ENCODE measurements around the gene ITGA6. TPM values are rescaled to one million over a fixed set of nuclear protein-coding genes. Genes with fewer than 3 reads are reported as not detected.

The ITGA6 gene
- total RNA-seq, 1 donor from 2014 or later, result 35.3 TPM

DNA sequence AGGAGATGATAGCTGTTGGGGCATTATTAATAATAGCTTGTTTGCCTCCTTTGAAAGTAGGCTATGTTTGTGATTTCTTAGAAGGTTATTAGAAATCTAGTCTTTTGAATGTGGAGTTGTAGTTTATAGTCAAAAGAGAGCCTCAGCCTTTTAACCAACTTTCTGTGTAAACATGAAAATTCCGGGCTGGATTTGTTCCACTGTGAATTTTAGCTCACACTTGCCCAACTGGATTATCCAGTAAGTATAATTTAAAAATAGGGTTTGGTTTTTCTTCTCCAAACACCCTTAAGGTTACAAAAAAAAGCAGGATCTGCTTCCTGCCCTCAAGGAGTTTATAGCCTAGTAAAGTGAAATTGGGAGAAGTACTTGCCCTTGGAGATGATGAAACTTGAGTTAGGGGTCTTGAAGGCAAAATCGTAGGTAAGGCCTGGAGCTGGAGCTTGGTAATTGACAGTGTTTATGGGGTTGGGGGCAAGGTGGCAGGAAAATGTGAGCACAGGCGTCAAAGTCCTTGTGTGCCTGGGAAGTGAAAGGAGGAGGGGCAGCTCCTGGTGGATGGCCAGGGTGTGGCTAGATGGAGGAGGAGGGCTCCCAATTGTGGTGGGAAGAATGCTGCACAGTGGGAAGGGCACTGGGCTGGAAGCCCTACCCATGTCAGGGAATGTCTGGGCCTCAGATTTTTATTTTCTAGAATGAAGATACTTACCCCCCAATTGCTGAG is 21.3 kb downstream of the ITGA6 start:
- Histone ChIP-seq H3K4me2 (ENCODE audit: low read length) (no peak overlapping the region), H4K20me1 (ENCODE audit: insufficient read depth, low read length) (no peaks in the 10 kb centered on the region), H2AFZ (ENCODE audit: low read depth, low read length) (no peak overlapping the region), H3K9ac (ENCODE audit: low read length) (no peak overlapping the region), H3K79me2 (ENCODE audit: insufficient read depth, low read length) (peaks cover 6% of the 10 kb centered on the region), H3K9me3 (ENCODE audit: insufficient read depth, low read depth, low read length) (no peaks in the 10 kb centered on the region), H3K27ac (ENCODE audit: low read depth, low read length) (no peak overlapping the region), H3K4me3 (ENCODE audit: insufficient read depth, low read depth, low read length) (no peak overlapping the region), H3K36me3 (ENCODE audit: insufficient read depth, low read length) (no peaks in the 10 kb centered on the region), H3K27me3 (ENCODE audit: insufficient read depth, low read length) (no peaks in the 10 kb centered on the region), H3K4me1 (ENCODE audit: insufficient read depth, low read length) (peaks cover 15% of the 10 kb centered on the region)
- H3K9me3 Mint-ChIP-seq (ENCODE audit: unreplicated experiment), result no peaks in the 10 kb centered on the region
- DNase-seq (ENCODE audit: low read depth) (no peak), FAIRE-seq (no peak)
- H3K36me3 Mint-ChIP-seq (ENCODE audit: low read depth, unreplicated experiment), result no peaks in the 10 kb centered on the region
- no peaks in the 10 kb centered on the region for H3K27me3 Mint-ChIP-seq (ENCODE audit: low read depth, unreplicated experiment)
- H3K4me1 Mint-ChIP-seq (ENCODE audit: low read depth, unreplicated experiment), result peaks cover 10% of the 10 kb centered on the region
- TF ChIP-seq EZH2 (IDR thresholded peaks at IDR 0.05; ENCODE audit: insufficient read depth, low read length), result no peak
- H3K27ac Mint-ChIP-seq (ENCODE audit: unreplicated experiment), result no peak overlapping the region
- H3K4me3 Mint-ChIP-seq (ENCODE audit: unreplicated experiment), result no peak overlapping the region

DNA sequence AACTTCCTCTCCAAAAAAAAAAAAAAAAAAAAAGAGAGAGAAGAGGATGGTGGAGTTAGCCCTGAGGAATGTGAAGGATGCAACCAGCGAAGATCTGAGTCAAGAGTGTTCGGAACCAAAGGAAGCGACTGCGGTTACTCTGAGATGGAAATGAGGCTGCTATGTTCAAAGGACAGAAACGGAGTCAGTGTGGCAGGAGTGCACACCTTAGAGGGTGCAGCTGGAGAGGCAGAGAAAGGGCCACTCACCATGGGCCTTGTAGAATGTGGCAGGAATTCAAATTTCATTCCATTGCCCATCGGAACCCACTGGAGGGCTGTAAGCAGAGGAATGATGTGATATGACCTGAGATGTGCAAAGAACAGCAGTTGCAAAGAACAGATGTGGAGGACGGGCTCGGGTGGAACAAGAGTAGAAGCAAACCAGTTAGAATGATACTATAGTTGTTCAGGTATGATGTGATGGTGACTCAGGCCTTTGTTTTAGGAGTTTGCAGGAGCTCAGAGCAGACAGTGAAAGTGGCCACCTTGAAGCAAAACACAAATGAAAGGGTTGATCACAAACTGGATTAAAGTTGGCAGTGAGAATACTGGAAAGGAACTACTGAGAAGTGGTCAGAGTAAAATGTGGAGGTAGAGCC is 22.6 kb downstream of the ITGA6 start:
- no peaks in the 10 kb centered on the region for H3K36me3 ChIP-seq (ENCODE audit: insufficient read depth, low read length)
- Mint-ChIP-seq H3K4me3 (ENCODE audit: unreplicated experiment) (no peak overlapping the region), H3K9me3 (ENCODE audit: unreplicated experiment) (no peaks in the 10 kb centered on the region), H3K27ac (ENCODE audit: unreplicated experiment) (no peak overlapping the region), H3K4me1 (ENCODE audit: low read depth, unreplicated experiment) (peaks cover 10% of the 10 kb centered on the region), H3K36me3 (ENCODE audit: low read depth, unreplicated experiment) (no peaks in the 10 kb centered on the region), H3K27me3 (ENCODE audit: low read depth, unreplicated experiment) (no peaks in the 10 kb centered on the region)
- H3K27ac ChIP-seq (ENCODE audit: low read depth, low read length), result no peak overlapping the region
- no peak overlapping the region for H3K4me3 ChIP-seq (ENCODE audit: insufficient read depth, low read depth, low read length)
- no peak overlapping the region for H3K9ac ChIP-seq (ENCODE audit: low read length)
- H3K79me2 ChIP-seq (ENCODE audit: insufficient read depth, low read length), result no peaks in the 10 kb centered on the region
- H4K20me1 ChIP-seq (ENCODE audit: insufficient read depth, low read length), result no peaks in the 10 kb centered on the region
- DNase-seq (ENCODE audit: low read depth) (peak; percentile 66), FAIRE-seq (no peak)
- H2AFZ ChIP-seq (ENCODE audit: low read depth, low read length), result peak overlapping the region; percentile 21
- no peaks in the 10 kb centered on the region for H3K9me3 ChIP-seq (ENCODE audit: insufficient read depth, low read depth, low read length)
- TF ChIP-seq, protein P1, sequence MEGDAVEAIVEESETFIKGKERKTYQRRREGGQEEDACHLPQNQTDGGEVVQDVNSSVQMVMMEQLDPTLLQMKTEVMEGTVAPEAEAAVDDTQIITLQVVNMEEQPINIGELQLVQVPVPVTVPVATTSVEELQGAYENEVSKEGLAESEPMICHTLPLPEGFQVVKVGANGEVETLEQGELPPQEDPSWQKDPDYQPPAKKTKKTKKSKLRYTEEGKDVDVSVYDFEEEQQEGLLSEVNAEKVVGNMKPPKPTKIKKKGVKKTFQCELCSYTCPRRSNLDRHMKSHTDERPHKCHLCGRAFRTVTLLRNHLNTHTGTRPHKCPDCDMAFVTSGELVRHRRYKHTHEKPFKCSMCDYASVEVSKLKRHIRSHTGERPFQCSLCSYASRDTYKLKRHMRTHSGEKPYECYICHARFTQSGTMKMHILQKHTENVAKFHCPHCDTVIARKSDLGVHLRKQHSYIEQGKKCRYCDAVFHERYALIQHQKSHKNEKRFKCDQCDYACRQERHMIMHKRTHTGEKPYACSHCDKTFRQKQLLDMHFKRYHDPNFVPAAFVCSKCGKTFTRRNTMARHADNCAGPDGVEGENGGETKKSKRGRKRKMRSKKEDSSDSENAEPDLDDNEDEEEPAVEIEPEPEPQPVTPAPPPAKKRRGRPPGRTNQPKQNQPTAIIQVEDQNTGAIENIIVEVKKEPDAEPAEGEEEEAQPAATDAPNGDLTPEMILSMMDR (IDR thresholded peaks at IDR 0.05; ENCODE audit: insufficient read depth, low read depth, low read length), result no peak
- no peak for TF ChIP-seq EZH2 (IDR thresholded peaks at IDR 0.05; ENCODE audit: insufficient read depth, low read length)
- peak overlapping the region; percentile 65 for H3K4me2 ChIP-seq (ENCODE audit: low read length)
- no peaks in the 10 kb centered on the region for H3K27me3 ChIP-seq (ENCODE audit: insufficient read depth, low read length)
- peaks cover 15% of the 10 kb centered on the region for H3K4me1 ChIP-seq (ENCODE audit: insufficient read depth, low read length)

DNA sequence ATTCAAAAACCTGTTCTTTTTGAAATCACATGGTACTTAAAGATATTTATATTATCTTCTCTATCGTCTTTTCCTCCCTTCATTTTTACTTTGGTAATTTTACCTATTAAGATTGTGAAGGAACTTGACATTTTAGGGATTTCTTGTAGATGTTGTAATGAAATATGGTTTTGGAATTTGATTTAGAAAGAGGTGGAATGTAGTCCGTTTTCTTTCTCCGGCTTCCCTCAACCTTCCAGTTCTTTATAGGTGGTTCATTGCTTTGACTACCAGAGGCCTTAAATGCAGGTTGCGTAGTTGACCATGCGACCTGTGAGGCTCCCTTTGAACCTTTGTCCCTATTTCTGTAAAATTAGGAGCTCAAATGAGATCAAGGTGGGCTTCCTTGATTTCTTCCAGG is 24.5 kb downstream of the ITGA6 start:
- Mint-ChIP-seq H3K4me3 (ENCODE audit: unreplicated experiment) (no peak overlapping the region), H3K27me3 (ENCODE audit: low read depth, unreplicated experiment) (no peaks in the 10 kb centered on the region), H3K27ac (ENCODE audit: unreplicated experiment) (no peak overlapping the region), H3K9me3 (ENCODE audit: unreplicated experiment) (no peaks in the 10 kb centered on the region), H3K36me3 (ENCODE audit: low read depth, unreplicated experiment) (no peaks in the 10 kb centered on the region), H3K4me1 (ENCODE audit: low read depth, unreplicated experiment) (peaks cover 15% of the 10 kb centered on the region)
- Histone ChIP-seq H3K9me3 (ENCODE audit: insufficient read depth, low read depth, low read length) (no peaks in the 10 kb centered on the region), H3K27ac (ENCODE audit: low read depth, low read length) (no peak overlapping the region), H3K4me3 (ENCODE audit: insufficient read depth, low read depth, low read length) (no peak overlapping the region), H3K9ac (ENCODE audit: low read length) (no peak overlapping the region), H3K4me1 (ENCODE audit: insufficient read depth, low read length) (peaks cover 11% of the 10 kb centered on the region), H4K20me1 (ENCODE audit: insufficient read depth, low read length) (no peaks in the 10 kb centered on the region), H3K4me2 (ENCODE audit: low read length) (no peak overlapping the region), H2AFZ (ENCODE audit: low read depth, low read length) (no peak overlapping the region), H3K36me3 (ENCODE audit: insufficient read depth, low read length) (no peaks in the 10 kb centered on the region), H3K27me3 (ENCODE audit: insufficient read depth, low read length) (no peaks in the 10 kb centered on the region), H3K79me2 (ENCODE audit: insufficient read depth, low read length) (no peaks in the 10 kb centered on the region)
- TF ChIP-seq, protein P1 (IDR thresholded peaks at IDR 0.05; ENCODE audit: insufficient read depth, low read depth, low read length), result no peak
- no peak for TF ChIP-seq EZH2 (IDR thresholded peaks at IDR 0.05; ENCODE audit: insufficient read depth, low read length)
- no peak for FAIRE-seq
- DNase-seq (ENCODE audit: low read depth), result no peak

Data from astrocyte (in vitro differentiated cells and primary cell).